HEK293 (cell line): ENCODE results near the gene GLCCI1.
A peak's percentile ranks its signal among the peaks of the same experiment; 100 is the strongest.

Experiments
- EGR2 ChIP-seq: fragments of 450-650 bp; formaldehyde crosslinking; IDR thresholded peaks from 2 replicates; pipeline ENCODE4 v1.5.1; 2016; ENCODE audit warnings: low read depth, missing biosample characterization, missing genetic modification characterization
- GLIS1 ChIP-seq: fragments of 450-650 bp; formaldehyde crosslinking; IDR thresholded peaks from 2 replicates; pipeline ENCODE4 v1.5.1; 2016; ENCODE audit warnings: missing biosample characterization, missing genetic modification characterization
- HIC1 ChIP-seq: fragments of 450-650 bp; formaldehyde crosslinking; IDR thresholded peaks from 2 replicates; pipeline ENCODE4 v1.5.1; 2016; ENCODE audit warnings: missing biosample characterization, missing genetic modification characterization
- KLF10 ChIP-seq: fragments of 450-650 bp; IDR thresholded peaks from 2 replicates; pipeline ENCODE4 v1.5.1; 2018; ENCODE audit warnings: missing biosample characterization, mild to moderate bottlenecking, missing genetic modification characterization
- RBAK ChIP-seq: fragments of 450-650 bp; formaldehyde crosslinking; IDR thresholded peaks from 2 replicates; pipeline ENCODE4 v1.5.1; 2016; ENCODE audit warnings: missing biosample characterization, missing genetic modification characterization
- REPIN1 ChIP-seq: fragments of 450-650 bp; formaldehyde crosslinking; IDR thresholded peaks from 2 replicates; pipeline ENCODE4 v1.5.1; 2017; ENCODE audit warnings: missing biosample characterization, missing genetic modification characterization, low read depth
- SP7 ChIP-seq: fragments of 450-650 bp; formaldehyde crosslinking; IDR thresholded peaks from 2 replicates; pipeline ENCODE4 v1.5.1; 2016; ENCODE audit warnings: missing biosample characterization, missing genetic modification characterization
- ZBTB20 ChIP-seq: fragments of 450-650 bp; formaldehyde crosslinking; IDR thresholded peaks from 2 replicates; pipeline ENCODE4 v1.5.1; 2016; ENCODE audit warnings: missing biosample characterization, missing genetic modification characterization
- ZBTB8A ChIP-seq: fragments of 450-650 bp; formaldehyde crosslinking; IDR thresholded peaks from 2 replicates; pipeline ENCODE4 v1.5.1; 2016; ENCODE audit warnings: missing biosample characterization, missing genetic modification characterization
- ZEB2 ChIP-seq: fragments of 450-650 bp; formaldehyde crosslinking; IDR thresholded peaks from 2 replicates; pipeline ENCODE4 v1.5.1; 2016; ENCODE audit warnings: missing biosample characterization, missing genetic modification characterization
- ZFHX2 ChIP-seq: fragments of 450-650 bp; formaldehyde crosslinking; conservative IDR thresholded peaks from 2 replicates; pipeline ENCODE4 v1.5.1; 2016; ENCODE audit warnings: missing biosample characterization, missing genetic modification characterization
- ZNF2 ChIP-seq: fragments of 450-650 bp; formaldehyde crosslinking; IDR thresholded peaks from 2 replicates; pipeline ENCODE4 v1.5.1; 2016; ENCODE audit warnings: missing biosample characterization, missing genetic modification characterization
- ZNF202 ChIP-seq: fragments of 450-650 bp; formaldehyde crosslinking; IDR thresholded peaks from 2 replicates; pipeline ENCODE4 v1.5.1; 2016; ENCODE audit warnings: missing biosample characterization, missing genetic modification characterization, borderline replicate concordance
- ZNF324 ChIP-seq: fragments of 450-650 bp; formaldehyde crosslinking; IDR thresholded peaks from 2 replicates; pipeline ENCODE4 v1.5.1; 2016; ENCODE audit warnings: missing biosample characterization, missing genetic modification characterization
- ZNF335 ChIP-seq: fragments of 450-650 bp; formaldehyde crosslinking; conservative IDR thresholded peaks from 2 replicates; pipeline ENCODE4 v1.5.1; 2016; ENCODE audit warnings: missing biosample characterization, missing genetic modification characterization
- ZNF341 ChIP-seq: fragments of 450-650 bp; formaldehyde crosslinking; IDR thresholded peaks from 2 replicates; pipeline ENCODE4; 2016; ENCODE audit warnings: low read depth, missing biosample characterization, missing genetic modification characterization
- ZNF350 ChIP-seq: fragments of 450-650 bp; formaldehyde crosslinking; IDR thresholded peaks from 2 replicates; pipeline ENCODE4 v1.5.0; 2017; ENCODE audit warnings: missing biosample characterization, mild to moderate bottlenecking, missing genetic modification characterization
- ZNF544 ChIP-seq: fragments of 450-650 bp; formaldehyde crosslinking; IDR thresholded peaks from 2 replicates; pipeline ENCODE4 v1.5.0; 2017; ENCODE audit warnings: missing biosample characterization, missing genetic modification characterization
- ZNF596 ChIP-seq: fragments of 450-650 bp; IDR thresholded peaks from 2 replicates; pipeline ENCODE4 v1.5.0; 2018; ENCODE audit warnings: missing biosample characterization, mild to moderate bottlenecking, missing genetic modification characterization, moderate library complexity
- ZNF600 ChIP-seq: fragments of 450-650 bp; formaldehyde crosslinking; IDR thresholded peaks from 2 replicates; pipeline ENCODE4 v1.5.1; 2016; ENCODE audit warnings: missing biosample characterization, missing genetic modification characterization
- ZNF610 ChIP-seq: fragments of 450-650 bp; formaldehyde crosslinking; IDR thresholded peaks from 2 replicates; pipeline ENCODE4 v1.5.1; 2016; ENCODE audit warnings: missing biosample characterization, missing genetic modification characterization, borderline replicate concordance
- ZNF747 ChIP-seq: fragments of 450-650 bp; formaldehyde crosslinking; IDR thresholded peaks from 2 replicates; pipeline ENCODE4 v1.5.1; 2016; ENCODE audit warnings: missing biosample characterization, missing genetic modification characterization
- ZNF76 ChIP-seq: fragments of 450-650 bp; formaldehyde crosslinking; IDR thresholded peaks from 2 replicates; pipeline ENCODE4; 2016; ENCODE audit warnings: low read depth, missing biosample characterization, missing genetic modification characterization, borderline replicate concordance
- ZNF785 ChIP-seq: fragments of 450-650 bp; formaldehyde crosslinking; IDR thresholded peaks from 2 replicates; pipeline ENCODE4 v1.5.1; 2016; ENCODE audit warnings: missing biosample characterization, missing genetic modification characterization
- ZNF792 ChIP-seq: fragments of 450-650 bp; formaldehyde crosslinking; IDR thresholded peaks from 2 replicates; pipeline ENCODE4 v1.5.1; 2016; ENCODE audit warnings: missing biosample characterization, missing genetic modification characterization
- ZSCAN30 ChIP-seq: fragments of 450-650 bp; IDR thresholded peaks from 2 replicates; pipeline ENCODE4 v1.5.1; 2018; ENCODE audit warnings: missing biosample characterization, mild to moderate bottlenecking, missing genetic modification characterization, moderate library complexity
- TF ChIP-seq, protein P1 (sequence below): fragments of 450-650 bp; formaldehyde crosslinking; IDR thresholded peaks from 2 replicates; pipeline ENCODE4 v1.5.1; 2016; ENCODE audit warnings: missing biosample characterization, missing genetic modification characterization
- TF ChIP-seq, protein P2 (sequence below): fragments of 450-650 bp; formaldehyde crosslinking; IDR thresholded peaks from 2 replicates; pipeline ENCODE4 v1.5.1; 2016; ENCODE audit warnings: missing biosample characterization, missing genetic modification characterization
- TF ChIP-seq, protein P3 (sequence below): fragments of 450-650 bp; formaldehyde crosslinking; IDR thresholded peaks from 2 replicates; pipeline ENCODE4 v1.5.1; 2016; ENCODE audit warnings: missing biosample characterization, missing genetic modification characterization
- TF ChIP-seq, protein P4 (sequence below): fragments of 450-650 bp; formaldehyde crosslinking; IDR thresholded peaks from 2 replicates; pipeline ENCODE4 v1.5.1; 2017; ENCODE audit warnings: missing biosample characterization, missing genetic modification characterization

GLCCI1 gene

DNA sequence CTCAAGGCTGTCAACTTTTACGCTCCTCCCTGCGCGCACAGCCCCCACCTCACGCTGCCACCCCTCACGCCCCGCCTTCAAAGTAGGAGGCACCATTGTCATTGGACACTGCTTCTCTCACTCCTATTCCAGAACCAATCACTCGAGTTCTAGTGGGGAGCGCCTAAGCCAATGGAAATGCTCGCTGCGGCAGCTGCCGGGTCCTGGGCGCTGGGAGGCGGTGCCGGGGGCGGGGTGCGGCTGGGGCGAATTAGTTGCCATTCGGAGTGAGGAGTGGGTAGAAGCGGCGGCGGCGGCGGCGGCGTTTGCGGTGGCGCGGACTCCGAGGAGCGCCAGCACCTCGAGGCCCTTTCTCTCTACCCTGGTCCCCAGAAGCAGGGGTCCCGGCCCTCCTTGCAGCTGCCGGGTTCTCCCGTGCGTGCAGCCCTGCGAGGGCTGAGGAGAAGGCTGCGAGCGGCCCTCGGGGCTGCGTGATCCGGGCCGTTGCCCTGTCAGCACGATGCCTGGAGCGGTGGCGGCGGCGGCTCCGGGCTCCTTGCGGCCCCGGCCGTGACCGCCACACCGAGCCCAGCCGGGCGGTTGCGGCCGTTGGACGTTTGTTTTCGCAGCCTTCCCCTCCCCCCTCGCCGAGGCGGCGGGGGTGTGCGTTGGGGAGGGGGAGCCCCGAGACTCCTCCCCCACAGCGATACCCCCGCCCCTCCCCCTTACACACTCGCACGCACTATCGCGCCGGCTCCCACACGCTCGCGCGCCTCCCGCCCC is at the start of gene GLCCI1 (continued):
- TF ChIP-seq, protein P1, sequence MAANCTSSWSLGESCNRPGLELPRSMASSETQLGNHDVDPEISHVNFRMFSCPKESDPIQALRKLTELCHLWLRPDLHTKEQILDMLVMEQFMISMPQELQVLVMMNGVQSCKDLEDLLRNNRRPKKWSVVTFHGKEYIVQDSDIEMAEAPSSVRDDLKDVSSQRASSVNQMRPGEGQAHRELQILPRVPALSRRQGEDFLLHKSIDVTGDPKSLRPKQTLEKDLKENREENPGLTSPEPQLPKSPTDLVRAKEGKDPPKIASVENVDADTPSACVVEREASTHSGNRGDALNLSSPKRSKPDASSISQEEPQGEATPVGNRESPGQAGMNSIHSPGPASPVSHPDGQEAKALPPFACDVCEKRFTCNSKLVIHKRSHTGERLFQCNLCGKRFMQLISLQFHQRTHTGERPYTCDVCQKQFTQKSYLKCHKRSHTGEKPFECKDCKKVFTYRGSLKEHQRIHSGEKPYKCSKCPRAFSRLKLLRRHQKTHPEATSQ (tag by site-specific recombination): peak; percentile 60; the same call in 1 of the 2 replicates
- TF ChIP-seq EGR2 (tag by site-specific recombination) (peak; percentile 15), REPIN1 (peak; percentile 29; the same call in 1 of the 2 replicates), ZNF610 (0 out of 2 replicates have a peak, but pooled peaks have one; percentile 10), HIC1 (tag by site-specific recombination) (peak; percentile 90), GLIS1 (tag by site-specific recombination) (peak; percentile 46), ZEB2 (tag by site-specific recombination) (peak; percentile 76; the same call in 1 of the 2 replicates), ZSCAN30 (tag by site-specific recombination) (peak; percentile 46; the same call in 1 of the 2 replicates), ZNF350 (tag by site-specific recombination) (no peak), ZNF747 (tag by site-specific recombination) (no peak), ZNF335 (tag by site-specific recombination) (no peak; the same call in 1 of the 2 replicates), ZNF792 (no peak), ZNF600 (tag by site-specific recombination) (peak; percentile 37), ZNF2 (tag by site-specific recombination) (no peak), ZNF544 (tag by site-specific recombination) (no peak), RBAK (tag by site-specific recombination) (no peak), ZNF76 (tag by site-specific recombination) (no peak), SP7 (tag by site-specific recombination) (peak; percentile 44), ZNF785 (tag by site-specific recombination) (no peak), ZFHX2 (tag by site-specific recombination) (peak; percentile 57), ZNF596 (peak; percentile 34; the same call in 1 of the 2 replicates), ZNF341 (peak; percentile 74), ZNF324 (0 out of 2 replicates have a peak, but pooled peaks have one; percentile 24), ZNF202 (tag by site-specific recombination) (no peak), KLF10 (tag by site-specific recombination) (0 out of 2 replicates have a peak, but pooled peaks have one; percentile 47), ZBTB20 (peak; percentile 68; the same call in 1 of the 2 replicates), ZBTB8A (tag by site-specific recombination) (peak; percentile 70)
- TF ChIP-seq, protein P2, sequence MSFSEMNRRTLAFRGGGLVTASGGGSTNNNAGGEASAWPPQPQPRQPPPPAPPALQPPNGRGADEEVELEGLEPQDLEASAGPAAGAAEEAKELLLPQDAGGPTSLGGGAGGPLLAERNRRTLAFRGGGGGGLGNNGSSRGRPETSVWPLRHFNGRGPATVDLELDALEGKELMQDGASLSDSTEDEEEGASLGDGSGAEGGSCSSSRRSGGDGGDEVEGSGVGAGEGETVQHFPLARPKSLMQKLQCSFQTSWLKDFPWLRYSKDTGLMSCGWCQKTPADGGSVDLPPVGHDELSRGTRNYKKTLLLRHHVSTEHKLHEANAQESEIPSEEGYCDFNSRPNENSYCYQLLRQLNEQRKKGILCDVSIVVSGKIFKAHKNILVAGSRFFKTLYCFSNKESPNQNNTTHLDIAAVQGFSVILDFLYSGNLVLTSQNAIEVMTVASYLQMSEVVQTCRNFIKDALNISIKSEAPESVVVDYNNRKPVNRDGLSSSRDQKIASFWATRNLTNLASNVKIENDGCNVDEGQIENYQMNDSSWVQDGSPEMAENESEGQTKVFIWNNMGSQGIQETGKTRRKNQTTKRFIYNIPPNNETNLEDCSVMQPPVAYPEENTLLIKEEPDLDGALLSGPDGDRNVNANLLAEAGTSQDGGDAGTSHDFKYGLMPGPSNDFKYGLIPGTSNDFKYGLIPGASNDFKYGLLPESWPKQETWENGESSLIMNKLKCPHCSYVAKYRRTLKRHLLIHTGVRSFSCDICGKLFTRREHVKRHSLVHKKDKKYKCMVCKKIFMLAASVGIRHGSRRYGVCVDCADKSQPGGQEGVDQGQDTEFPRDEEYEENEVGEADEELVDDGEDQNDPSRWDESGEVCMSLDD: peak; percentile 58; the same call in 1 of the 2 replicates
- TF ChIP-seq, protein P3, sequence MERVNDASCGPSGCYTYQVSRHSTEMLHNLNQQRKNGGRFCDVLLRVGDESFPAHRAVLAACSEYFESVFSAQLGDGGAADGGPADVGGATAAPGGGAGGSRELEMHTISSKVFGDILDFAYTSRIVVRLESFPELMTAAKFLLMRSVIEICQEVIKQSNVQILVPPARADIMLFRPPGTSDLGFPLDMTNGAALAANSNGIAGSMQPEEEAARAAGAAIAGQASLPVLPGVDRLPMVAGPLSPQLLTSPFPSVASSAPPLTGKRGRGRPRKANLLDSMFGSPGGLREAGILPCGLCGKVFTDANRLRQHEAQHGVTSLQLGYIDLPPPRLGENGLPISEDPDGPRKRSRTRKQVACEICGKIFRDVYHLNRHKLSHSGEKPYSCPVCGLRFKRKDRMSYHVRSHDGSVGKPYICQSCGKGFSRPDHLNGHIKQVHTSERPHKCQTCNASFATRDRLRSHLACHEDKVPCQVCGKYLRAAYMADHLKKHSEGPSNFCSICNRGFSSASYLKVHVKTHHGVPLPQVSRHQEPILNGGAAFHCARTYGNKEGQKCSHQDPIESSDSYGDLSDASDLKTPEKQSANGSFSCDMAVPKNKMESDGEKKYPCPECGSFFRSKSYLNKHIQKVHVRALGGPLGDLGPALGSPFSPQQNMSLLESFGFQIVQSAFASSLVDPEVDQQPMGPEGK (tag by site-specific recombination): peak; percentile 71
- TF ChIP-seq, protein P4, sequence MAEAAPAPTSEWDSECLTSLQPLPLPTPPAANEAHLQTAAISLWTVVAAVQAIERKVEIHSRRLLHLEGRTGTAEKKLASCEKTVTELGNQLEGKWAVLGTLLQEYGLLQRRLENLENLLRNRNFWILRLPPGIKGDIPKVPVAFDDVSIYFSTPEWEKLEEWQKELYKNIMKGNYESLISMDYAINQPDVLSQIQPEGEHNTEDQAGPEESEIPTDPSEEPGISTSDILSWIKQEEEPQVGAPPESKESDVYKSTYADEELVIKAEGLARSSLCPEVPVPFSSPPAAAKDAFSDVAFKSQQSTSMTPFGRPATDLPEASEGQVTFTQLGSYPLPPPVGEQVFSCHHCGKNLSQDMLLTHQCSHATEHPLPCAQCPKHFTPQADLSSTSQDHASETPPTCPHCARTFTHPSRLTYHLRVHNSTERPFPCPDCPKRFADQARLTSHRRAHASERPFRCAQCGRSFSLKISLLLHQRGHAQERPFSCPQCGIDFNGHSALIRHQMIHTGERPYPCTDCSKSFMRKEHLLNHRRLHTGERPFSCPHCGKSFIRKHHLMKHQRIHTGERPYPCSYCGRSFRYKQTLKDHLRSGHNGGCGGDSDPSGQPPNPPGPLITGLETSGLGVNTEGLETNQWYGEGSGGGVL (tag by site-specific recombination): peak; percentile 76
